Activated naive CD8-positive, alpha-beta T cell treated with anti-CD3 and anti-CD28 coated beads, Interleukin-2, amount 50 U/mL, for 24 hours (primary cell): ENCODE data around the gene C19orf38.
"Not testable (repeated sequence)": the region's sequence is repeated elsewhere in the genome, so short reads cannot be mapped to it uniquely, and the experiment has no call there.

ENCODE experiments used
- ATAC-seq: fragments of 150-1000 bp; cut with Tn5 transposase; one replicate; pipeline ENCODE4 v1.10.0; 2021
- DNase-seq: peaks from one replicate; pipeline ENCODE4 v3.0.0; 2021
- H3K27ac Mint-ChIP-seq: one replicate; pipeline ENCODE4 v1.8.0; 2021; ENCODE audit warnings: mild to moderate bottlenecking, mixed read lengths
- H3K27me3 Mint-ChIP-seq: one replicate; pipeline ENCODE4 v1.8.0; 2021; ENCODE audit warnings: mixed read lengths
- H3K36me3 Mint-ChIP-seq: one replicate; pipeline ENCODE4 v1.8.0; 2021; ENCODE audit warnings: low read depth, mixed read lengths
- H3K4me1 Mint-ChIP-seq: one replicate; pipeline ENCODE4 v1.8.0; 2021; ENCODE audit warnings: mixed read lengths
- H3K4me3 Mint-ChIP-seq: one replicate; pipeline ENCODE4 v1.8.0; 2021; ENCODE audit warnings: mild to moderate bottlenecking, moderate library complexity, mixed read lengths
- H3K9me3 Mint-ChIP-seq: one replicate; pipeline ENCODE4 v1.8.0; 2021; ENCODE audit warnings: mixed read lengths

The C19orf38 gene

DNA sequence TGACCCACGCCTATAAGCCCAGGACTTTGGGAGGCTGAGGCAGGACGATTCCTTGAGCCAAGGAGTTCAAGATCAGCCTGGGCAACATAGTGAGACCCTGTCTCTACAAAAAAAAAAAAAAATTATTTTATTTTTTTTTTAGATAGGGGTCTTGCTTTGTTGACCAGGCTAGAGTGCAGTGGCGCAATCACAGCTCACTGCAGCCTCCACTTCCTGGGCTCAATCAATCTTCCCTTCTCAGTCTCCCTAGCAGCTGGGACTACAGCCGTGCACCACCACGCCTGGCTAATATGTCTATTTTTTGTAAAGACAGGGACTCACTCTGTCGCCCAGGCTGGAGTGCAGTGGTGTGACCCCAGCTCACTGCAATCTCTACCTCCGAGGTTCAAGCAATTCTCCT, 4.7 kb downstream of the C19orf38 start:
- H3K9me3 Mint-ChIP-seq = no peaks in the 10 kb centered on the region
- no peaks in the 10 kb centered on the region for H3K36me3 Mint-ChIP-seq
- DNase-seq (no peak), ATAC-seq (no peak)
- H3K4me1 Mint-ChIP-seq = peaks cover 8% of the 10 kb centered on the region
- no peak overlapping the region for H3K27ac Mint-ChIP-seq
- no peak overlapping the region for H3K4me3 Mint-ChIP-seq
- no peaks in the 10 kb centered on the region for H3K27me3 Mint-ChIP-seq

- Mint-ChIP-seq H3K9me3 (no peaks in the 10 kb centered on the region), H3K4me1 (no peaks in the 10 kb centered on the region), H3K27ac (no peak overlapping the region), H3K4me3 (no peak overlapping the region), H3K27me3 (no peaks in the 10 kb centered on the region), H3K36me3 (no peaks in the 10 kb centered on the region)
- DNase-seq (no peak), ATAC-seq (no peak)
Measured at GRCh38 chr19:10854350-10855089, 6.3 kb downstream of the C19orf38 start.

- H3K4me3 Mint-ChIP-seq = no peak overlapping the region
- H3K27me3 Mint-ChIP-seq = no peaks in the 10 kb centered on the region
- DNase-seq = no peak
- ATAC-seq = no peak
- H3K27ac Mint-ChIP-seq = no peak overlapping the region
- no peaks in the 10 kb centered on the region for H3K36me3 Mint-ChIP-seq
- H3K4me1 Mint-ChIP-seq = no peaks in the 10 kb centered on the region
- no peaks in the 10 kb centered on the region for H3K9me3 Mint-ChIP-seq
Measured at GRCh38 chr19:10855879-10856522, 7.8 kb downstream of the C19orf38 start.

- not testable (repeated sequence) for H3K4me3 Mint-ChIP-seq, H3K36me3 Mint-ChIP-seq, H3K27ac Mint-ChIP-seq, DNase-seq, H3K27me3 Mint-ChIP-seq, H3K4me1 Mint-ChIP-seq, H3K9me3 Mint-ChIP-seq, ATAC-seq
Measured at GRCh38 chr19:10856899-10857298, 8.7 kb downstream of the C19orf38 start.

DNA sequence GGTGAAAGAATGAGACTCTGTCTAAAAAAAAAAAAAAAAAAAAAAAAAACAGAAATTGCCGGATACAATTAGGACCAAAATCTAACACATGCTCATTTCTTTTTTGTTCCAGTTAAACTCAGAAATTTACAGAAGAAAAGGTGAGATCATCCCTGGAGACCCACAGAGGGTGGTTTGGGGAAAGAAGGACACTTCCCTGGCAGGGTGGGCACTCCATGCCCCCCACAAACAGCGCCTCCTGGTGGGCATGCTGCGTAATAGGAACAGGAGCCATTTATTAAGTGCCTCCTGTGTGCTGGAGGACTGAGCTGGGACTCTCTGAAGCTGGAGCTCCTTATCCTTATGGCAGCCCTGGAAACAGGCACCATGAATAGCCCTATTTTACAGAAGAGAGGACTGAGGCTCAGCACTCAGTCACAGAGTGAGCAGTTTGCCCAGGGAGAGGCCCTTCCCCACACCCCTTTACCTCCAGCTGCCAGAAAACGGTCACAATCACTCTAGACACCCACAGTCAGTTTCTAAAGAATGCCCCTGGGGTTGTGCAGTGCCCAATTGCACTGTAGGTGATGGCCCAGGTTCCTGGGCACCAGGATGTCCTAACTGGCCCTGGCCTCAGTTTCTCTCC, 10.1 kb downstream of the C19orf38 start:
- no peaks in the 10 kb centered on the region for H3K27me3 Mint-ChIP-seq
- ATAC-seq (no peak), DNase-seq (peak; percentile 65)
- no peaks in the 10 kb centered on the region for H3K9me3 Mint-ChIP-seq
- no peak overlapping the region for H3K4me3 Mint-ChIP-seq
- H3K36me3 Mint-ChIP-seq = no peaks in the 10 kb centered on the region
- peaks cover 3% of the 10 kb centered on the region for H3K4me1 Mint-ChIP-seq
- H3K27ac Mint-ChIP-seq = peak overlapping the region; percentile 11

DNA sequence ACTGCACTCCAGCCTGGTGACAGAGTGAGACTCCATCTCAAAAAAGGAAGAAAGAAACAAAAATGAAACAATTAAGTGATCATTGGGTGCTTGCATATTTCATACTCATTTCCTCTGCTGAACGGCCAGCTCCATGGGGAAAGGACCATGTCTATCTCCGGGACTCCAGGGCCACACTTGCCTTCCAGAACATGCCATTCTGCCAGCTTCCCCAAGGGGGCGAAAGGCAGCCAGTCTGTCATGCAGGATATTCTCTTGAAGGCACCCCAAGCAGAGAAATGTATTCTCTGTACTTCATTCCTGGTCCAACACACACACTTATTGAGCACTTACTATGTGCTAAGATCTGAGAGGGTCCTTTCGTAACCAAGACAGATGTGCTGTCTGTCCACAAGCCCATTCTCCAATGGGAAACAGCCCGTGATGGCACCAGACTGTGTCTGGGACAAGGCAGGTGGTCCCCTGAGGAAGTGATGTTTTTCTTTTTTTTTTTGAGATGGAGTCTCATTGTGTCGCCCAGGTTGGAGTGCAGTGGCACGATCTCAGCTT, 13.0 kb downstream of the C19orf38 start:
- H3K4me1 Mint-ChIP-seq = peaks cover 14% of the 10 kb centered on the region
- DNase-seq = no peak
- no peaks in the 10 kb centered on the region for H3K36me3 Mint-ChIP-seq

GRCh38 chr19:10862561-10863106, 14.4 kb downstream of the C19orf38 start:
- Mint-ChIP-seq H3K9me3 (no peaks in the 10 kb centered on the region), H3K36me3 (no peaks in the 10 kb centered on the region), H3K27ac (no peak overlapping the region), H3K4me1 (peaks cover 17% of the 10 kb centered on the region), H3K27me3 (no peaks in the 10 kb centered on the region), H3K4me3 (no peak overlapping the region)
- ATAC-seq (no peak), DNase-seq (no peak)

More for the DNA sequence above, 13.0 kb downstream of the C19orf38 start:
- Mint-ChIP-seq H3K9me3 (no peaks in the 10 kb centered on the region), H3K27me3 (no peaks in the 10 kb centered on the region), H3K27ac (peak overlapping the region; percentile 26), H3K4me3 (no peak overlapping the region)
- ATAC-seq = no peak

- Mint-ChIP-seq H3K27ac (no peak overlapping the region), H3K4me1 (peaks cover 23% of the 10 kb centered on the region), H3K36me3 (no peaks in the 10 kb centered on the region), H3K4me3 (no peak overlapping the region), H3K27me3 (no peaks in the 10 kb centered on the region), H3K9me3 (no peaks in the 10 kb centered on the region)
- DNase-seq = no peak
- ATAC-seq = no peak
Measured at GRCh38 chr19:10863107-10863717, 15.0 kb downstream of the C19orf38 start.

- H3K27me3 Mint-ChIP-seq = no peaks in the 10 kb centered on the region
- H3K36me3 Mint-ChIP-seq = no peaks in the 10 kb centered on the region
- H3K4me3 Mint-ChIP-seq = no peak overlapping the region
- ATAC-seq (peak; percentile 88), DNase-seq (peak; percentile 90)
- no peaks in the 10 kb centered on the region for H3K9me3 Mint-ChIP-seq
- peaks cover 27% of the 10 kb centered on the region for H3K4me1 Mint-ChIP-seq
- H3K27ac Mint-ChIP-seq = peak overlapping the region; percentile 69
Measured at GRCh38 chr19:10864538-10864899, 16.3 kb downstream of the C19orf38 start.

DNA sequence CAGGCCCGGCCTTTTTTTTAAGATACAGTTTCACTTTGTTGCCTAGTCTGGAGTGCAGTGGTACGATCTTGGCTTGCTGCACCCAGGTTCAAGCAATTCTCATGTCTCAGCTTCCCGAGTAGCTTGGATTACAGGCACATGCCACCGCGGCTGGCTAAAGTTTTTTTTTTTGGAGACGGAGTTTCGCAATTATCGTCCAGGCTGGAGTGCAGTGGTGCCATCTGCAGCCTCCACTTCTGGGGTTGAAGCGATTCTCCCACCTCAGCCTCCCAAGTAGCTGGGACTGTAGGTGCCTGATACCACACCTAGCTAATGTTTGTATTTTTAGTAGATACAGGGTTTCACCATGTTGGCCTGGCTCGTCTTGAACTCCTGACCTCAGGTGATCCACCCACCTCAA, 18.3 kb downstream of the C19orf38 start:
- ATAC-seq = no peak
- no peak overlapping the region for H3K4me3 Mint-ChIP-seq

DNA sequence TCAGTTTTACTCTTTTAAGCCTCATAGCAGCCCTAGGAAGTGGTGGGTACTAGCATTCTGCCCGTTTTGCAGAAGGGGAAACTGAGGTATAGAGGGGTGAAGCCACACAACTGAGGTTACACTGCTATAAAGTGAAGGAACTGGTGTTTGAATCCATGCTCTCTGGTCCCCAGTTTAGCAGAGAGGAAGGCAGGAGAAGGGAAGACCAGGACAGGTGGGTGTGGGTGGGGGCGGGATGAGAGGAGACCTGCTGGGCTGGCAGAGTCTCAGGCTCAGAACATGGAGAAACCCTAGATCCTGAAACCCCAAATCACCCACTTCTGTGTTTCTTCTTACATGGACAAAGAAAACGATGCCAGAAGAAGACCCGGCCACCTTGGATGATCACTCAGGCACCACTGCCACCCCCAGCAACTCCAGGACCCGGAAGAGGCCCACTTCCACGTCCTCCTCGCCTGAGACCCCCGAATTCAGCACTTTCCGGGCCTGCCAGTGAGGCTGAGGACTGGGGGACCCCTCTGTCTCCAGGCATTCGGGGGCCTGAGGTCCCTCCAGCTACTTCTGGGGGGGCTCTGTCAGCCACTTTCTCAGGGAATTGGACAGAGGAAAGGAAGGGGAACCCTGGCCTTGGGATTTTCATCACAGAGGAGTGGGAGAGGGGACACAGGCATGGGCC, 20.8 kb downstream of the C19orf38 start:
- peaks cover 3% of the 10 kb centered on the region for H3K36me3 Mint-ChIP-seq
- H3K27me3 Mint-ChIP-seq = no peaks in the 10 kb centered on the region
- no peaks in the 10 kb centered on the region for H3K9me3 Mint-ChIP-seq
- H3K4me1 Mint-ChIP-seq = peaks cover 42% of the 10 kb centered on the region
- ATAC-seq = no peak
- no peak for DNase-seq
- no peak overlapping the region for H3K27ac Mint-ChIP-seq
- H3K4me3 Mint-ChIP-seq = no peak overlapping the region

More for the DNA sequence above, 18.3 kb downstream of the C19orf38 start:
- Mint-ChIP-seq H3K36me3 (no peaks in the 10 kb centered on the region), H3K27ac (no peak overlapping the region), H3K27me3 (no peaks in the 10 kb centered on the region), H3K4me1 (peaks cover 35% of the 10 kb centered on the region), H3K9me3 (no peaks in the 10 kb centered on the region)
- DNase-seq = no peak

DNA sequence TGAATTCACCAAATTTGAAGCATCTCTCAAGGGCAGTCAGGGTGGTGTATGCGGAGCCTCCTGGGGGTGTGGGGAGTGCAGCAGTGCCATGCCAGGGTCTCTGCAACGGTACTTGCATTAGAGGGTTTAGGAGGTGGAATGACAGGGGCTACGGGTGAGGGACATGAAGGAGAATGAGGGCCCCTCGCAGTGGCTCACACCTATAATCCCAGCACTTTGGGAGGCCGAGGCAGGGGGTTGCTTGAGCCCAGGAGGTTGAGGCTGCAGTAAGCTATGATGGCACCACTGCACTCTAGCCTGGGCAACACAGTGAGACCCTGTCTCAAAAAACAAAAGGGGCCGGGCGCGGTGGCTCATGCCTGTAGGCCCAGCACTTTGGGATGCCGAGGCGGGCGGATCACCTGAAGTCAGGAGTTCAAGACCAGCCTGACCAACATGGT, 21.7 kb downstream of the C19orf38 start:
- Mint-ChIP-seq H3K4me3 (peak overlapping the region; percentile 81), H3K27ac (peak overlapping the region; percentile 35), H3K4me1 (peaks cover 37% of the 10 kb centered on the region)
- H3K9me3 Mint-ChIP-seq, ATAC-seq, H3K36me3 Mint-ChIP-seq, H3K27me3 Mint-ChIP-seq, DNase-seq: not testable (repeated sequence)

- Mint-ChIP-seq H3K4me3 (peak overlapping the region; percentile 81), H3K4me1 (peaks cover 37% of the 10 kb centered on the region), H3K27me3 (no peaks in the 10 kb centered on the region), H3K9me3 (no peaks in the 10 kb centered on the region), H3K36me3 (peaks cover 4% of the 10 kb centered on the region), H3K27ac (peak overlapping the region; percentile 91)
- DNase-seq (no peak), ATAC-seq (no peak)
Measured at GRCh38 chr19:10870501-10870954, 22.3 kb downstream of the C19orf38 start.
